Nephron (organoid): Measurements from ENCODE around the gene ATXN1.
A peak's percentile ranks its signal among the peaks of the same experiment; 100 is the strongest.

Experiments
- H3K27ac Mint-ChIP-seq, 3 experiments: 2 replicates each; pipeline ENCODE4 v1.8.0; 2020; ENCODE audit warnings: mixed read lengths in 3 of 3, mild to moderate bottlenecking in 2 of 3, moderate library complexity in 1 of 3
- H3K27me3 Mint-ChIP-seq: 2 replicates; pipeline ENCODE4 v1.8.0; 2021; ENCODE audit warnings: low read depth, mild to moderate bottlenecking, moderate library complexity, mixed read lengths
- H3K36me3 Mint-ChIP-seq: 2 replicates; pipeline ENCODE4 v1.8.0; 2020; ENCODE audit warnings: low read depth, mixed read lengths
- H3K4me1 Mint-ChIP-seq: 2 replicates; pipeline ENCODE4 v1.8.0; 2020; ENCODE audit warnings: mixed read lengths
- H3K4me3 Mint-ChIP-seq, 3 experiments: 2 replicates each; pipeline ENCODE4 v1.8.0; 2020; ENCODE audit warnings: mild to moderate bottlenecking in 3 of 3, mixed read lengths in 3 of 3, moderate library complexity in 2 of 3
- H3K9me3 Mint-ChIP-seq: 2 replicates; pipeline ENCODE4 v1.8.0; 2020; ENCODE audit warnings: mixed read lengths
- CTCF ChIP-seq, 3 experiments: fragments of 200-600 bp; sonication (generic); IDR thresholded peaks; one replicate each; pipeline ENCODE4 v1.5.0; 2021; ENCODE audit warnings: antibody characterized with exemption in 3 of 3; ENCODE audit not compliant: unreplicated experiment in 3 of 3

ATXN1 gene

GRCh38 chr6:16279243-16279642 is 482.0 kb downstream of the ATXN1 start:
- H3K27me3 Mint-ChIP-seq, result peaks cover 5% of the 10 kb centered on the region
- no peak overlapping the region for H3K4me3 Mint-ChIP-seq
- H3K36me3 Mint-ChIP-seq, result no peaks in the 10 kb centered on the region
- no peaks in the 10 kb centered on the region for H3K9me3 Mint-ChIP-seq
- H3K4me1 Mint-ChIP-seq, result peaks cover 35% of the 10 kb centered on the region
- no peak for TF ChIP-seq CTCF (IDR thresholded peaks at IDR 0.05; ENCODE audit: unreplicated experiment in 3 of 3)
- H3K27ac Mint-ChIP-seq, result no peak overlapping the region

DNA sequence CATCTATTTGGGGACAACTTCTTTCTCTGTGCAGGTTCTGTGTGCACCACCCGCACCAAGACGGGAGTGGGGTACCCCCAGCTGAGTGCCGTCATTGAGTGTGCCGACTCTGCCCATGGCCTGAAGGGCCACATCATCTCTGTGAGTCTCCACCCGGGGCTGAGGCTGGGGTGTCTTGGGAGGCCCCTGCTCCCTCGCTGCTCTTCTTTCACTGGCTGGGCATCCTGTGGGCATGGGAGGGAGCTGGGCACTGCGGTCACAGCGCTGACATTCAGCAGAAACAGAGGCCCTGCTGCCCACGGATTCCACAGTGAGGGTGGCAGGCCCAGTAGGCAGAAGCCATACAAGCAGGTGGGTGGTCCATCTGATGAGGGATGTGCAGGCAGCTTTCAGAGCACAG is 482.5 kb downstream of the ATXN1 start:
- no peak overlapping the region for H3K4me3 Mint-ChIP-seq
- no peaks in the 10 kb centered on the region for H3K9me3 Mint-ChIP-seq
- peaks cover 4% of the 10 kb centered on the region for H3K27me3 Mint-ChIP-seq
- no peak for TF ChIP-seq CTCF (IDR thresholded peaks at IDR 0.05; ENCODE audit: unreplicated experiment in 3 of 3)
- no peak overlapping the region for H3K27ac Mint-ChIP-seq
- peaks cover 38% of the 10 kb centered on the region for H3K4me1 Mint-ChIP-seq
- no peaks in the 10 kb centered on the region for H3K36me3 Mint-ChIP-seq

DNA sequence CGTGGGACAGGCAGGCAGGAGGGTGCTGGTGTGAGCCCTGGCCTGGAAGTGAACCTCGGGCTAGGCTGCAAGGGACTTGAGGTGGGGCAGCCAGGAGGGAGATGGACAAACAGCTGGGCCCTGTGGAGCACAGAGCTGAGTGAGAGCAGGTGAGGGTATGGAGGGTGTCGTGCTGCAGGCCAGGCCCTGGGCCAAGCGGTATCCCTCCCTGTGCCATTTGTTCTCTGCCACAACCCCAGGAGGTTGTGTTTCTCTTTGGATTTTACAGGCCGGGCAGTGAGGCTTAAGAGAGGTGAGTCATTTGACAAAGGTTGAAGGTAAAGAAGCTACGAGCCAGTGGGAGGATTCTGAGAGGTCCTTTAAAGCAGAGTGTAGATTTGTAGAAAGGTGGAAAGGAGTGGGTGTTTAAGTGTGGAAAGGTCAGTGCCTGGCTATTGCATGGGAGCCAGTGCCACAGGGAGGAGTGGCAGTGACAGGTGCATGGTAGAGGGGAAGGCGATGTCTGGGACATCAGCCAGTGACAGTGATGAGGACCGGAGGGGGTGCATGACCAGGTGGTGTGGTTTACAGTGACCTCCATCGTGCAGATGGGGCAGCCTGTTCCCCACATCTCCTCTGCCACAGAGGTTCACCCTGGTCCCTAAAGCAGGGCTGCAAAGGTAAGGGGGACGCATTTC is 483.1 kb downstream of the ATXN1 start:
- H3K27me3 Mint-ChIP-seq, result peaks cover 8% of the 10 kb centered on the region
- no peaks in the 10 kb centered on the region for H3K36me3 Mint-ChIP-seq
- peak overlapping the region in 1 of 3 experiments; percentile 77 for H3K27ac Mint-ChIP-seq
- no peaks in the 10 kb centered on the region for H3K9me3 Mint-ChIP-seq
- H3K4me1 Mint-ChIP-seq, result peaks cover 43% of the 10 kb centered on the region
- no peak for TF ChIP-seq CTCF (IDR thresholded peaks at IDR 0.05; ENCODE audit: unreplicated experiment in 3 of 3)
- no peak overlapping the region for H3K4me3 Mint-ChIP-seq

DNA sequence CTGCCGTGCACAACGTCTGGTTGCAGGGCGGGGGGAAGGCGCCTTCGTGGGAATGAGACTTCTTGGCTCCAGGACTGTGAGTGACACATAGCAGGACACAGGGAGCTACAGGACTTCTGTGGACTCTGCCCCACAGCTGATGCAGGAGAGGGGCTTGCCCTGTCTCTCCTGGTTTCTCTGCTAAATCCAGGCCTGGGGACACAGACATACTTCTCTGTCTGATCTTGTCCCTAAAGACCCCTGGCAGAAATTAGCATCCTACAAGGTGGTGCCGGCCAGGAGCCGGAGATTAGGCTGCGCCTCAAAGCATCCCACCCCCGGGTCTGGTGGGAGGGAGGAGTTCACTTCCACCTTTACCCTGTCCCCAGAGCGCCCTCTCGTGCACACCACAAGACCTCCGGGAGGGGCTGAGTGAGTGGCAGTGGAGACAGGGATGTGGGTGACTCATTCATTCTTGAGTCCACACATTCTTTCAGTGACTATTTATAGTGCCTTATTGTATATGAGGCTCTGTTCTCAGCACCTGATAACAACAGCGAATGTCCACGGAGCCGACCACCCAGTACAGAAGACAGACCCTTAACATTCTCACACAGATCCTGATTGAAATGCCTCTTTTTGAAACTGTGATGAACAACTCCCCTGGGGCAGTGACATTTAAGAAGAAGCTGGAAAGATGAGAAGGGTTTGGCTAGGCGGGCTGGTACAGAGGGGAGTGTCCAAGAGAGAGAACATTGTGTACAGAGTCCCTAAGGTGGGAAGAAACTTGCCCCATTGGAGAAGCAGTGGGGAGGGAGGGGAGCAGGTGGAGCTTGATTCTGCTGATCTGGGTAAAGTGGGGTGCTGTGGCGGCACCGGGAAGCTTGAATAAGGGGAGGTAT is 483.9 kb downstream of the ATXN1 start:
- no peaks in the 10 kb centered on the region for H3K9me3 Mint-ChIP-seq
- peaks cover 11% of the 10 kb centered on the region for H3K27me3 Mint-ChIP-seq
- H3K27ac Mint-ChIP-seq, result peak overlapping the region; percentile 8 to 24 (median 12)
- no peaks in the 10 kb centered on the region for H3K36me3 Mint-ChIP-seq
- peaks cover 51% of the 10 kb centered on the region for H3K4me1 Mint-ChIP-seq
- peak in 2 of 3 experiments; percentile 17 to 35 for TF ChIP-seq CTCF (IDR thresholded peaks at IDR 0.05; ENCODE audit: unreplicated experiment in 3 of 3)
- H3K4me3 Mint-ChIP-seq, result no peak overlapping the region

GRCh38 chr6:16274885-16275589 is 486.2 kb downstream of the ATXN1 start:
- Mint-ChIP-seq H3K27me3 (peaks cover 11% of the 10 kb centered on the region), H3K27ac (peak overlapping the region in 2 of 3 experiments; percentile 25 to 30), H3K4me3 (no peak overlapping the region), H3K9me3 (no peaks in the 10 kb centered on the region), H3K4me1 (peaks cover 58% of the 10 kb centered on the region), H3K36me3 (no peaks in the 10 kb centered on the region)
- TF ChIP-seq CTCF (IDR thresholded peaks at IDR 0.05; ENCODE audit: unreplicated experiment in 3 of 3), result no peak
